Suprapubic skin (tissue), 4 donors: ENCODE measurements around the gene SPEG. TPM values are rescaled to one million over a fixed set of nuclear protein-coding genes. Genes with fewer than 3 reads are reported as not detected.

ENCODE experiments used
- DNase-seq, 2 donors: peaks; one replicate each; pipeline ENCODE4 v3.0.0-alpha.2; 2019; ENCODE audit warnings: low spot score in 2 of 2
- H3K27ac ChIP-seq: fragments of 200-600 bp; sonication (generic); one replicate; pipeline ENCODE4 v1.5.1; 2019
- H3K27me3 ChIP-seq: fragments of 200-600 bp; sonication (generic); one replicate; pipeline ENCODE4 v1.5.1; 2019
- H3K36me3 ChIP-seq: fragments of 200-600 bp; sonication (generic); one replicate; pipeline ENCODE4 v1.5.1; 2019
- H3K4me1 ChIP-seq: fragments of 200-600 bp; sonication (generic); one replicate; pipeline ENCODE4 v1.5.1; 2019
- H3K4me3 ChIP-seq: fragments of 200-600 bp; sonication (generic); one replicate; pipeline ENCODE4 v1.5.1; 2019; ENCODE audit warnings: mild to moderate bottlenecking
- H3K9me3 ChIP-seq: fragments of 200-600 bp; sonication (generic); one replicate; pipeline ENCODE4 v1.5.1; 2019
- EP300 ChIP-seq: sonication (generic); formaldehyde crosslinking; IDR thresholded peaks from one replicate; pipeline ENCODE4 v1.6.1; 2017; ENCODE audit warnings: antibody characterized with exemption
- POLR2A ChIP-seq, 2 donors: fragments of 450-650 bp; IDR thresholded peaks; one replicate each; pipeline ENCODE4 v1.6.1; 2017; ENCODE audit warnings: antibody characterized with exemption in 2 of 2, mild to moderate bottlenecking in 2 of 2, moderate library complexity in 2 of 2
- POLR2AphosphoS5 ChIP-seq, 3 donors: sonication (generic); formaldehyde crosslinking; IDR thresholded peaks; one replicate each; pipeline ENCODE4 v1.6.1; 2017; ENCODE audit warnings: antibody characterized with exemption in 3 of 3
- WGBS: methylation state at CpG from one replicate; pipeline ENCODE4 v1.1.5; 2018; 5-methylcytosine and 5-hydroxymethylcytosine counted together
- total RNA-seq, 4 donors: library from RNA; depleted of rRNA; stranded (reverse); fragments of >200 nt; gene quantifications; one replicate each; pipeline ENCODE4 v1.1.0, GENCODE V29; 2016
- TF ChIP-seq, protein P1 (sequence below), 2 donors: fragments of 200-600 bp in 1 of 2; fragments of 450-650 bp in 1 of 2; sonication (generic) in 1 of 2; IDR thresholded peaks; one replicate each; pipeline ENCODE4 v1.5.1; 2016 to 2019; ENCODE audit warnings: antibody characterized with exemption in 2 of 2, mild to moderate bottlenecking in 1 of 2, moderate library complexity in 1 of 2

The SPEG gene
- total RNA-seq, 4 donors from 2014 or later, result 6.5 to 17.2 (median 6.7) TPM

GRCh38 chr2:219402665-219403515 is 31.8 kb upstream of the SPEG start:
- Histone ChIP-seq H3K27ac (no peak overlapping the region), H3K4me1 (no peaks in the 10 kb centered on the region), H3K27me3 (no peaks in the 10 kb centered on the region), H3K9me3 (no peaks in the 10 kb centered on the region), H3K4me3 (no peak overlapping the region), H3K36me3 (no peaks in the 10 kb centered on the region)
- WGBS, result 19% methylated on average over 15 of the region's 15 CpGs
- DNase-seq, result no peak
- TF ChIP-seq, protein P1, sequence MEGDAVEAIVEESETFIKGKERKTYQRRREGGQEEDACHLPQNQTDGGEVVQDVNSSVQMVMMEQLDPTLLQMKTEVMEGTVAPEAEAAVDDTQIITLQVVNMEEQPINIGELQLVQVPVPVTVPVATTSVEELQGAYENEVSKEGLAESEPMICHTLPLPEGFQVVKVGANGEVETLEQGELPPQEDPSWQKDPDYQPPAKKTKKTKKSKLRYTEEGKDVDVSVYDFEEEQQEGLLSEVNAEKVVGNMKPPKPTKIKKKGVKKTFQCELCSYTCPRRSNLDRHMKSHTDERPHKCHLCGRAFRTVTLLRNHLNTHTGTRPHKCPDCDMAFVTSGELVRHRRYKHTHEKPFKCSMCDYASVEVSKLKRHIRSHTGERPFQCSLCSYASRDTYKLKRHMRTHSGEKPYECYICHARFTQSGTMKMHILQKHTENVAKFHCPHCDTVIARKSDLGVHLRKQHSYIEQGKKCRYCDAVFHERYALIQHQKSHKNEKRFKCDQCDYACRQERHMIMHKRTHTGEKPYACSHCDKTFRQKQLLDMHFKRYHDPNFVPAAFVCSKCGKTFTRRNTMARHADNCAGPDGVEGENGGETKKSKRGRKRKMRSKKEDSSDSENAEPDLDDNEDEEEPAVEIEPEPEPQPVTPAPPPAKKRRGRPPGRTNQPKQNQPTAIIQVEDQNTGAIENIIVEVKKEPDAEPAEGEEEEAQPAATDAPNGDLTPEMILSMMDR (IDR thresholded peaks at IDR 0.05), result peak; percentile 69 to 91
- no peak for TF ChIP-seq EP300

DNA sequence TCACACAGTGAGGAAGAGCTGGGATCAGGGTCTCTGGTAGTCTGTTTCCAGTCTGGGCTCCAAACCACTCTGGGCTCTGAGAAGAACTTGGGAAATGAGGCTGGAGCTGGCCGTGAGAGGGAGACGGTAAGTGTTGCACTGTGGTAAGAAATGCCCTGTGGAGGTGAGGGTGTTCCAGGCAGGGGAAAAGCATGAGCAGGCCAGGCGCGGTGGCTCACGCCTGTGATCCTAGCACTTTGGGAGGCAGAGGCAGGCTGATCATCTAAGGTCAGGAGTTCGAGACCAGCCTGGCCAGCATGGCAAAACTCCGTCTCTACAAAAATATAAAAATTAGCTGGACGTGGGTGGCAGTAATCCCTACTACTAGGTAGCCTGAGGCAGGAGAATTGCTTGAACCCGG is 30.8 kb upstream of the SPEG start:
- DNase-seq, result no peak
- Histone ChIP-seq H3K9me3 (no peaks in the 10 kb centered on the region), H3K4me1 (no peaks in the 10 kb centered on the region), H3K27ac (no peak overlapping the region), H3K36me3 (no peaks in the 10 kb centered on the region), H3K4me3 (no peak overlapping the region), H3K27me3 (no peaks in the 10 kb centered on the region)
- TF ChIP-seq EP300 (no peak), POLR2AphosphoS5 (IDR thresholded peaks at IDR 0.05) (no peak), POLR2A (IDR thresholded peaks at IDR 0.05) (no peak)
- TF ChIP-seq, protein P1 (IDR thresholded peaks at IDR 0.05), result no peak
- 96% methylated on average over 9 of the region's 9 CpGs for WGBS

DNA sequence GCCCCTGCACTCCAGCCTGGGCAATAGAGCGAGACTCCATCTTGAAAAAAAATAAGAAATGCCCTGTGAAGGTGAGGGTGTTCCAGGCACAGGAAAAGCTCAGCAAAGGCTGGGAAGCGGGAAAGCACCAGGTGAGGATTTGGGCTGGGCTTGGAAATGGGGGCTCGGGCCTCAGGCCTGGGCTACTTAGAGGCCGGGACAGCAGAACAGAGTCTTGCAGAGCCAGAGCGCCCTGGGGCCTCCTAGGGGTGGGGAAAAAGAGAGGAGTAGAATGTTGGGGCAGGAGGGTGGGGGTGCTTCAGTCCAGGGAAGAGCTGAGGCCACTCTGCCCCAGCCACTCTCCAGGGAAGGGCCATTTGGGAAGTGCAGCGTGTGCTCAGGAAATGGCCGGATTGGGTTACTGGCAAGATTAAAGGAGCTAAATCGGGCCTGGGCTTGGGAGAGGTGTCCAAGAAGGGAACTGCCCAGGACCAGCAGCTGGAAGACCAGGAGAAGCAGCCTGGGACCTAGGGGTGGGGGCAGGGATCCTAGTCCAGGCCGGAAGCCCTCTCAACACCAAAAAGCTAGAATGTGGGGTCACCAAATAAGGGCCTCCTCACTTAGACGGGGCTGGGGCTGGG is 30.2 kb upstream of the SPEG start:
- no peak for DNase-seq
- Histone ChIP-seq H3K36me3 (no peaks in the 10 kb centered on the region), H3K4me3 (no peak overlapping the region), H3K9me3 (no peaks in the 10 kb centered on the region), H3K27ac (no peak overlapping the region), H3K4me1 (no peaks in the 10 kb centered on the region), H3K27me3 (no peaks in the 10 kb centered on the region)
- TF ChIP-seq POLR2AphosphoS5 (IDR thresholded peaks at IDR 0.05) (no peak), POLR2A (IDR thresholded peaks at IDR 0.05) (no peak)
- TF ChIP-seq, protein P1 (IDR thresholded peaks at IDR 0.05), result no peak
- 83% methylated on average over 10 of the region's 10 CpGs for WGBS

GRCh38 chr2:219404954-219405353 is 29.7 kb upstream of the SPEG start:
- Histone ChIP-seq H3K27me3 (no peaks in the 10 kb centered on the region), H3K4me1 (no peaks in the 10 kb centered on the region), H3K36me3 (no peaks in the 10 kb centered on the region), H3K27ac (no peak overlapping the region), H3K4me3 (no peak overlapping the region), H3K9me3 (no peaks in the 10 kb centered on the region)
- 80% methylated on average over 2 of the region's 7 CpGs for WGBS
- no peak for DNase-seq
- no peak for TF ChIP-seq POLR2A (IDR thresholded peaks at IDR 0.05)
- no peak for TF ChIP-seq POLR2AphosphoS5 (IDR thresholded peaks at IDR 0.05)
- TF ChIP-seq, protein P1 (IDR thresholded peaks at IDR 0.05), result no peak
- TF ChIP-seq EP300, result no peak

DNA sequence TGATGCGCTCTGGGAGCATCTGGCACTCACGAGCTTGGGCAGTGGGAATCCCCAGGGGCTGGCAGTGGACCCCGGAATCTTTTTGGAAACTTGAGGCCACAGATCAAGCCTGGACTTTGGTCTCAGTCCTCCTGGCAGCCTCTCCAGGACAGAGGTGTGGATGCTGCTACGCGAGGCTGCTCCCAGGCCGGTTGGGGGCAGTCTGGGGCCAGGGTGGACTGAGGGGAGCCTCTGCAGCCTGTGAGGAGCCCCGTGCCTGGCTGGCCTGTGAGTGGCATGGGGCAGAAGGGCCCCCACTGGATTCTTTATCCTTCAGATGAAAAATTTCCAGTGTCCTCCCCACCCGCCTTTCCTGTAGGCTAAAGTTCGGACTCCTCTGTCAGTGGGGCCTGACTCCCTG is 29.2 kb upstream of the SPEG start:
- Histone ChIP-seq H3K27ac (no peak overlapping the region), H3K4me3 (no peak overlapping the region), H3K4me1 (no peaks in the 10 kb centered on the region), H3K36me3 (no peaks in the 10 kb centered on the region), H3K9me3 (no peaks in the 10 kb centered on the region), H3K27me3 (no peaks in the 10 kb centered on the region)
- 100% methylated on average over 1 of the region's 9 CpGs for WGBS
- no peak for DNase-seq
- no peak for TF ChIP-seq POLR2AphosphoS5 (IDR thresholded peaks at IDR 0.05)
- TF ChIP-seq, protein P1 (IDR thresholded peaks at IDR 0.05), result no peak
- TF ChIP-seq EP300, result no peak
- no peak for TF ChIP-seq POLR2A (IDR thresholded peaks at IDR 0.05)
